Myocyte (in vitro differentiated cells): Measurements from ENCODE around the gene PRX. TPM values are rescaled to one million over a fixed set of nuclear protein-coding genes. Genes with fewer than 3 reads are reported as not detected.
"Not testable (repeated sequence)": the region's sequence is repeated elsewhere in the genome, so short reads cannot be mapped to it uniquely, and the experiment has no call there.

Source experiments
- DNase-seq: peaks from one replicate; pipeline ENCODE4 v3.0.0-alpha.2; 2012; ENCODE audit warnings: low read depth
- total RNA-seq: library from RNA; depleted of rRNA; stranded (reverse); fragments of >200 nt; gene quantifications from 2 replicates; pipeline ENCODE4 v1.2.3, GENCODE V29; 2014

Gene PRX
- total RNA-seq, 1 donor from 2014 or later: 2.6 TPM

GRCh38 chr19:40389404-40390083 is 23.6 kb downstream of the PRX start:
- DNase-seq: no peak

GRCh38 chr19:40388481-40388880 is 24.7 kb downstream of the PRX start:
- DNase-seq: no peak

GRCh38 chr19:40387155-40387554 is 26.0 kb downstream of the PRX start:
- peak; percentile 79 for DNase-seq

- DNase-seq: no peak
Observed at GRCh38 chr19:40383668-40384248, 29.4 kb downstream of the PRX start.

GRCh38 chr19:40381321-40381720 is 31.9 kb downstream of the PRX start:
- no peak for DNase-seq

GRCh38 chr19:40380199-40381037 is 32.8 kb downstream of the PRX start:
- DNase-seq: no peak

- no peak for DNase-seq
Observed at GRCh38 chr19:40379446-40380198, 33.6 kb downstream of the PRX start.

- DNase-seq: no peak
Observed at GRCh38 chr19:40378509-40378908, 34.7 kb downstream of the PRX start.

GRCh38 chr19:40377876-40378385 is 35.2 kb downstream of the PRX start:
- DNase-seq: no peak

- no peak for DNase-seq
Observed at GRCh38 chr19:40376286-40376862, 36.8 kb downstream of the PRX start.

GRCh38 chr19:40374084-40374483 is 39.1 kb downstream of the PRX start:
- DNase-seq: no peak

- DNase-seq: no peak
Observed at GRCh38 chr19:40371802-40372122, 41.4 kb downstream of the PRX start.

- DNase-seq: no peak
Observed at GRCh38 chr19:40370997-40371801, 42.0 kb downstream of the PRX start.

- DNase-seq: not testable (repeated sequence)
Observed at GRCh38 chr19:40370253-40370652, 42.9 kb downstream of the PRX start.

GRCh38 chr19:40369797-40370196 is 43.4 kb downstream of the PRX start:
- DNase-seq: no peak

- DNase-seq: peak; percentile 95
Observed at GRCh38 chr19:40367577-40368434, 45.4 kb downstream of the PRX start.

GRCh38 chr19:40366697-40367561 is 46.2 kb downstream of the PRX start:
- DNase-seq: peak; percentile 16
